K562 (cell line): Measurements from ENCODE around the gene GON4L. TPM values are rescaled to one million over a fixed set of nuclear protein-coding genes. Genes with fewer than 3 reads are reported as not detected.

ENCODE experiments used
- ATAC-seq: fragments of 200-7000 bp; cut with Tn5 transposase; 3 replicates; pipeline ENCODE4 v1.9.1; 2020; ENCODE audit warnings: moderate library complexity
- BruUV-seq: library from RNA; stranded (reverse); fragments of 400-500 nt; replicated peaks from 2 replicates; lab custom pipeline; 2021; lab: Mats Ljungman, UMichigan
- CTCF ChIA-PET: fragments of 300-600 bp; formaldehyde crosslinking; extraction: SDS; loops from one replicate; lab custom pipeline; 2021; ENCODE audit warnings: low intra/inter-chr PET ratio; lab: Yijun Ruan, JAX
- POLR2A ChIA-PET: fragments of 300-600, 350-650 bp; sonication (Branson Sonifier 250); formaldehyde crosslinking; extraction: SDS; loops from one replicate; lab custom pipeline; 2021; ENCODE audit warnings: antibody characterized with exemption, inconsistent platforms; lab: Yijun Ruan, JAX
- DNase-seq, 4 experiments: peaks; one replicate each; pipeline versions ENCODE4 v3.0.0 to v3.0.0-alpha.2; 2011 to 2018; ENCODE audit warnings: low spot score in 3 of 4, mixed read lengths in 3 of 4; ENCODE audit errors: extremely low read depth in 1 of 4
- FAIRE-seq: peaks from 2 replicates; lab custom pipeline; 2011; peaks lifted over from hg19 to GRCh38; lab: Jason Lieb, UNC
- H2AFZ ChIP-seq: 2 replicates; pipeline ENCODE4 v1.6.0; 2011; ENCODE audit warnings: low read depth, low read length, control low read depth, inconsistent platforms
- H3K27ac ChIP-seq: fragments of 200-600 bp; 3 replicates; pipeline ENCODE4 v1.8.0; 2011; ENCODE audit warnings: low read depth, mild to moderate bottlenecking, control low read depth, inconsistent platforms, low read length, moderate library complexity, mixed read lengths; ENCODE audit errors: extremely low read depth
- H3K27me3 ChIP-seq, 2 experiments: fragments of 300-600 bp in 1 of 2; 2 replicates in 1 of 2; 3 replicates in 1 of 2; pipeline versions ENCODE4 v1.6.0 to v1.8.0; 2011; ENCODE audit warnings: inconsistent platforms in 2 of 2, low read length in 2 of 2, mild to moderate bottlenecking in 1 of 2, mixed read lengths in 1 of 2, moderate library complexity in 1 of 2; ENCODE audit not compliant: control insufficient read depth in 2 of 2, insufficient read depth in 2 of 2
- H3K36me3 ChIP-seq: fragments of 300-600 bp; 3 replicates; pipeline ENCODE4 v1.8.0; 2011; ENCODE audit warnings: mild to moderate bottlenecking, low read length, inconsistent platforms; ENCODE audit not compliant: control insufficient read depth, insufficient read depth
- H3K4me1 ChIP-seq, 2 experiments: fragments of 200-600 bp in 1 of 2; replicated peaks in 1 of 2; 2 replicates in 1 of 2; 3 replicates in 1 of 2; pipeline versions ENCODE4 v1.5.1 to v1.8.0; 2011; ENCODE audit warnings: inconsistent platforms in 2 of 2, low read length in 2 of 2, mild to moderate bottlenecking in 1 of 2, mixed read lengths in 1 of 2, moderate library complexity in 1 of 2; ENCODE audit not compliant: control insufficient read depth in 2 of 2, insufficient read depth in 2 of 2
- H3K4me2 ChIP-seq: 2 replicates; pipeline ENCODE4 v1.6.1; 2011; ENCODE audit warnings: low read length, control low read depth, inconsistent platforms, mixed read lengths; ENCODE audit not compliant: insufficient read depth
- H3K4me3 ChIP-seq: fragments of 200-600 bp; sonication (generic), shearing (Covaris generic); 2 replicates; pipeline ENCODE4 v1.5.1; 2016; ENCODE audit warnings: control low read depth, inconsistent platforms
- H3K79me2 ChIP-seq: fragments of 200-600 bp; 3 replicates; pipeline ENCODE4 v1.8.0; 2011; ENCODE audit warnings: low read length, inconsistent platforms; ENCODE audit not compliant: control insufficient read depth, insufficient read depth
- H3K9ac ChIP-seq, 2 experiments: 2 replicates each; pipeline versions ENCODE4 v1.6.0 to v1.6.1; 2011; ENCODE audit warnings: low read depth in 2 of 2, low read length in 2 of 2, control low read depth in 1 of 2, inconsistent platforms in 1 of 2, mild to moderate bottlenecking in 1 of 2, mixed read lengths in 1 of 2; ENCODE audit not compliant: insufficient read depth in 1 of 2
- H3K9me1 ChIP-seq: one replicate; pipeline ENCODE4 v1.6.0; 2011; ENCODE audit warnings: inconsistent platforms, mild to moderate bottlenecking, low read length, moderate library complexity; ENCODE audit not compliant: control insufficient read depth, insufficient read depth
- H3K9me3 ChIP-seq: replicated peaks from 2 replicates; pipeline ENCODE4 v1.5.1; 2011; ENCODE audit warnings: low read depth, low read length, inconsistent platforms; ENCODE audit not compliant: control insufficient read depth, insufficient read depth
- H4K20me1 ChIP-seq: replicated peaks from 2 replicates; pipeline ENCODE4 v1.6.1; 2011; ENCODE audit warnings: low read length, inconsistent platforms, mixed read lengths; ENCODE audit not compliant: control insufficient read depth, insufficient read depth
- GATAD2B ChIP-seq: fragments of 450-650 bp; IDR thresholded peaks from 2 replicates; pipeline ENCODE4 v1.6.1; 2017; ENCODE audit warnings: mild to moderate bottlenecking, borderline replicate concordance
- MYNN ChIP-seq, 2 experiments: sonication (generic); formaldehyde crosslinking in 1 of 2; IDR thresholded peaks; 2 replicates each; pipeline versions ENCODE4 v1.5.0 to v1.6.1; 2016 to 2020; ENCODE audit warnings: antibody characterized with exemption in 1 of 2, missing genetic modification reagents in 1 of 2
- NFIC ChIP-seq: fragments of 450-650 bp; IDR thresholded peaks from 2 replicates; pipeline ENCODE4 v1.6.1; 2017; ENCODE audit warnings: mild to moderate bottlenecking, inconsistent platforms
- POU5F1 ChIP-seq: fragments of 150-350 bp; IDR thresholded peaks from 2 replicates; pipeline ENCODE4 v1.6.1; 2014; ENCODE audit warnings: borderline replicate concordance, low read length, low read depth, mild to moderate bottlenecking; ENCODE audit not compliant: partially characterized antibody
- TCF15 ChIP-seq: fragments of 250-450 bp; sonication (Bioruptor Pico); IDR thresholded peaks from 2 replicates; pipeline ENCODE4 v1.8.0; 2022; ENCODE audit warnings: moderate library complexity, mild to moderate bottlenecking, inconsistent platforms
- ZNF639 ChIP-seq, 2 experiments: fragments of 200-800 bp in 1 of 2; sonication (Bioruptor generic) in 1 of 2; sonication (generic) in 1 of 2; formaldehyde crosslinking in 1 of 2; IDR thresholded peaks in 1 of 2; conservative IDR thresholded peaks in 1 of 2; 2 replicates each; pipeline versions ENCODE4 v1.5.0 to v1.6.1; 2016 to 2020; ENCODE audit warnings: missing compliant biosample characterization in 1 of 2, missing genetic modification characterization in 1 of 2, missing genetic modification reagents in 1 of 2
- WGBS: fragments of 100-300 bp; shearing (Covaris generic); methylation state at CpG from one replicate; pipeline ENCODE4 v1.1.6; 2016; ENCODE audit warnings: low coverage, mixed read lengths; ENCODE audit not compliant: insufficient coverage; ENCODE audit errors: missing lambda C conversion rate; 5-methylcytosine and 5-hydroxymethylcytosine counted together
- in situ Hi-C: fragments of 300-500 bp; cut with MboI; formaldehyde crosslinking; loops from 4 replicates; pipeline ENCODE4 v1.15.0; 2018; ENCODE audit warnings: inconsistent platforms, mixed read lengths
- intact Hi-C: fragments of 100-400 bp; cut with micrococcal nuclease; formaldehyde crosslinking; loops from 2 replicates; pipeline ENCODE4 v1.14.2; 2022
- polyA plus RNA-seq, 8 experiments: library from polyadenylated mRNA; depleted of rRNA in 4 of 8; stranded (reverse) in 5 of 8; unstranded in 3 of 8; fragments of >200 nt; fragmentation: Nextera tagmentation in 2 of 8; fragmentation: Illumina TruSeq in 1 of 8; extraction: Ambion mirVana in 2 of 8; extraction: Trizol in 1 of 8; gene quantifications; 2 replicates each; pipeline versions ENCODE4 v1.2.1 to v1.2.3, GENCODE V29; 2011 to 2014; ENCODE audit warnings: inconsistent platforms in 1 of 8, missing spikeins in 1 of 8
- total RNA-seq, 7 experiments: library from RNA; depleted of rRNA in 6 of 7; stranded (reverse); fragments of >200 nt in 6 of 7; fragmentation: Illumina TruSeq in 2 of 7; extraction: Trizol in 2 of 7; gene quantifications; 2 replicates each; pipeline versions ENCODE4 v1.2.1 to v1.2.3, GENCODE V29; 2011 to 2021; ENCODE audit warnings: low replicate concordance in 1 of 7

GON4L gene
- total and polyA plus RNA-seq, 9 of the 15 experiments (the other 6 are each of a cell fraction or from before 2014, with no cell fraction given): 20.2 to 47.4 (median 33.6) TPM

DNA sequence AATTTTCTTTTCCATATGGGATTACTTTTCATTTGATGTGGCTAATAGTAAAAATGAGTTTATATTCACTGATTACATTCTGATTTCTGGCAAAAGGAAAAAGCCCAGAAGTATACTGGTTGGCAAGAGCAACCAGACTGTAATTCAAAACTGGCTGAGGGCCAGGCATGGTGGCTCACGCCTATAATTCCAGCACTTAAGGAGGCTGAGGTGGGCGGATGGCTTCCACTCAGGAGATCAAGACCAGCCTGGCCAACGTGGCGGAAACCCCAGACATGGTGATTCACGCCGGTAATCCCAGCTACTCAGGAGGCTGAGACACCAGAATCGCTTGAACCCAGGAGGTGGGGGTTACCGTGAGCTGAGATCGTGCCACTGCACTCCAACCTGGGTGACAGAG is 16.8 kb upstream of the GON4L start:
- no TSS peak for BruUV-seq
- no peak overlapping the region for H2AFZ ChIP-seq
- H3K4me3 ChIP-seq: no peak overlapping the region
- FAIRE-seq: no peak
- H3K79me2 ChIP-seq: no peaks in the 10 kb centered on the region
- in situ Hi-C loops: no loop called here
- H3K36me3 ChIP-seq: no peaks in the 10 kb centered on the region
- ATAC-seq: no peak
- H3K9me1 ChIP-seq: no peaks in the 10 kb centered on the region
- no peak for DNase-seq
- H3K4me1 ChIP-seq: no peaks in the 10 kb centered on the region; a peak in 1 of 5 replicates
- H3K9me3 ChIP-seq: no peaks in the 10 kb centered on the region
- H3K27ac ChIP-seq: no peak overlapping the region
- no peak overlapping the region for H3K9ac ChIP-seq
- ChIA-PET POLR2A (interaction anchor here (0.7 to 2.7 kb wide), 4 partner anchors 9 to 15 kb away, joined by 3 to 8 read pairs (median 5); partner anchors contain the start of gene SYT11), CTCF (no interaction called here)
- no peak for TF ChIP-seq POU5F1
- no peak for TF ChIP-seq GATAD2B
- no peak for TF ChIP-seq MYNN (IDR thresholded peaks at IDR 0.05)
- TF ChIP-seq MYNN (CRISPR knock-in tag; IDR thresholded peaks at IDR 0.05): no peak
- no peak for TF ChIP-seq ZNF639 (CRISPR knock-in tag; conservative IDR thresholded peaks at IDR 0.05 in 1 of 2, IDR thresholded peaks at IDR 0.05 in 1 of 2)
- peak; percentile 45; the same call in 1 of the 2 replicates for TF ChIP-seq NFIC
- no peak for TF ChIP-seq TCF15 (CRISPR knock-in tag)
- intact Hi-C loops: no loop called here
- H3K4me2 ChIP-seq: no peak overlapping the region
- no peaks in the 10 kb centered on the region; a peak in 1 of 5 replicates for H3K27me3 ChIP-seq
- H4K20me1 ChIP-seq: no peaks in the 10 kb centered on the region
- WGBS: 55% methylated on average over 9 of the region's 9 CpGs
